K562 (cell line): ENCODE measurements around the gene CBFA2T3. TPM values are rescaled to one million over a fixed set of nuclear protein-coding genes. Genes with fewer than 3 reads are reported as not detected.
A peak's percentile ranks its signal among the peaks of the same experiment; 100 is the strongest.
"Not testable (repeated sequence)": the region's sequence is repeated elsewhere in the genome, so short reads cannot be mapped to it uniquely, and the experiment has no call there.

Experiments used
- ATAC-seq: fragments of 200-7000 bp; cut with Tn5 transposase; 3 replicates; pipeline ENCODE4 v1.9.1; 2020; ENCODE audit warnings: moderate library complexity
- BruUV-seq: library from RNA; stranded (reverse); fragments of 400-500 nt; replicated peaks from 2 replicates; lab custom pipeline; 2021; lab: Mats Ljungman, UMichigan
- CTCF ChIA-PET: fragments of 300-600 bp; formaldehyde crosslinking; extraction: SDS; loops from one replicate; lab custom pipeline; 2021; ENCODE audit warnings: low intra/inter-chr PET ratio; lab: Yijun Ruan, JAX
- POLR2A ChIA-PET: fragments of 300-600, 350-650 bp; sonication (Branson Sonifier 250); formaldehyde crosslinking; extraction: SDS; loops from one replicate; lab custom pipeline; 2021; ENCODE audit warnings: antibody characterized with exemption, inconsistent platforms; lab: Yijun Ruan, JAX
- DNase-seq, 4 experiments: peaks; one replicate each; pipeline versions ENCODE4 v3.0.0 to v3.0.0-alpha.2; 2011 to 2018; ENCODE audit warnings: low spot score in 3 of 4, mixed read lengths in 3 of 4; ENCODE audit errors: extremely low read depth in 1 of 4
- FAIRE-seq: peaks from 2 replicates; lab custom pipeline; 2011; peaks lifted over from hg19 to GRCh38; lab: Jason Lieb, UNC
- H2AFZ ChIP-seq: 2 replicates; pipeline ENCODE4 v1.6.0; 2011; ENCODE audit warnings: low read depth, low read length, control low read depth, inconsistent platforms
- H3K27ac ChIP-seq: fragments of 200-600 bp; 3 replicates; pipeline ENCODE4 v1.8.0; 2011; ENCODE audit warnings: low read depth, mild to moderate bottlenecking, control low read depth, inconsistent platforms, low read length, moderate library complexity, mixed read lengths; ENCODE audit errors: extremely low read depth
- H3K27me3 ChIP-seq, 2 experiments: fragments of 300-600 bp in 1 of 2; 2 replicates in 1 of 2; 3 replicates in 1 of 2; pipeline versions ENCODE4 v1.6.0 to v1.8.0; 2011; ENCODE audit warnings: inconsistent platforms in 2 of 2, low read length in 2 of 2, mild to moderate bottlenecking in 1 of 2, mixed read lengths in 1 of 2, moderate library complexity in 1 of 2; ENCODE audit not compliant: control insufficient read depth in 2 of 2, insufficient read depth in 2 of 2
- H3K36me3 ChIP-seq: fragments of 300-600 bp; 3 replicates; pipeline ENCODE4 v1.8.0; 2011; ENCODE audit warnings: mild to moderate bottlenecking, low read length, inconsistent platforms; ENCODE audit not compliant: control insufficient read depth, insufficient read depth
- H3K4me1 ChIP-seq, 2 experiments: fragments of 200-600 bp in 1 of 2; replicated peaks in 1 of 2; 2 replicates in 1 of 2; 3 replicates in 1 of 2; pipeline versions ENCODE4 v1.5.1 to v1.8.0; 2011; ENCODE audit warnings: inconsistent platforms in 2 of 2, low read length in 2 of 2, mild to moderate bottlenecking in 1 of 2, mixed read lengths in 1 of 2, moderate library complexity in 1 of 2; ENCODE audit not compliant: control insufficient read depth in 2 of 2, insufficient read depth in 2 of 2
- H3K4me2 ChIP-seq: 2 replicates; pipeline ENCODE4 v1.6.1; 2011; ENCODE audit warnings: low read length, control low read depth, inconsistent platforms, mixed read lengths; ENCODE audit not compliant: insufficient read depth
- H3K4me3 ChIP-seq: fragments of 200-600 bp; sonication (generic), shearing (Covaris generic); 2 replicates; pipeline ENCODE4 v1.5.1; 2016; ENCODE audit warnings: control low read depth, inconsistent platforms
- H3K79me2 ChIP-seq: fragments of 200-600 bp; 3 replicates; pipeline ENCODE4 v1.8.0; 2011; ENCODE audit warnings: low read length, inconsistent platforms; ENCODE audit not compliant: control insufficient read depth, insufficient read depth
- H3K9ac ChIP-seq, 2 experiments: 2 replicates each; pipeline versions ENCODE4 v1.6.0 to v1.6.1; 2011; ENCODE audit warnings: low read depth in 2 of 2, low read length in 2 of 2, control low read depth in 1 of 2, inconsistent platforms in 1 of 2, mild to moderate bottlenecking in 1 of 2, mixed read lengths in 1 of 2; ENCODE audit not compliant: insufficient read depth in 1 of 2
- H3K9me1 ChIP-seq: one replicate; pipeline ENCODE4 v1.6.0; 2011; ENCODE audit warnings: inconsistent platforms, mild to moderate bottlenecking, low read length, moderate library complexity; ENCODE audit not compliant: control insufficient read depth, insufficient read depth
- H3K9me3 ChIP-seq: replicated peaks from 2 replicates; pipeline ENCODE4 v1.5.1; 2011; ENCODE audit warnings: low read depth, low read length, inconsistent platforms; ENCODE audit not compliant: control insufficient read depth, insufficient read depth
- H4K20me1 ChIP-seq: replicated peaks from 2 replicates; pipeline ENCODE4 v1.6.1; 2011; ENCODE audit warnings: low read length, inconsistent platforms, mixed read lengths; ENCODE audit not compliant: control insufficient read depth, insufficient read depth
- ELF4 ChIP-seq: fragments of 450-650 bp; formaldehyde crosslinking; IDR thresholded peaks from 2 replicates; pipeline ENCODE4 v1.4.0; 2022; ENCODE audit warnings: missing genetic modification characterization
- KDM1A ChIP-seq, 2 experiments: fragments of 450-650 bp; IDR thresholded peaks; 2 replicates each; pipeline ENCODE4 v1.6.1; 2016; ENCODE audit warnings: mild to moderate bottlenecking in 2 of 2
- PCBP1 ChIP-seq: fragments of 200-400 bp; formaldehyde crosslinking; IDR thresholded peaks from 2 replicates; pipeline ENCODE4 v1.6.1; 2018; ENCODE audit warnings: mild to moderate bottlenecking, low read depth, low read length; ENCODE audit not compliant: poor library complexity, severe bottlenecking
- XRCC5 ChIP-seq: fragments of 200-400 bp; formaldehyde crosslinking; IDR thresholded peaks from 2 replicates; pipeline ENCODE4 v1.6.1; 2017; ENCODE audit warnings: low read depth, mild to moderate bottlenecking, low read length
- WGBS: fragments of 100-300 bp; shearing (Covaris generic); methylation state at CpG from one replicate; pipeline ENCODE4 v1.1.6; 2016; ENCODE audit warnings: low coverage, mixed read lengths; ENCODE audit not compliant: insufficient coverage; ENCODE audit errors: missing lambda C conversion rate; 5-methylcytosine and 5-hydroxymethylcytosine counted together
- in situ Hi-C: fragments of 300-500 bp; cut with MboI; formaldehyde crosslinking; loops from 4 replicates; pipeline ENCODE4 v1.15.0; 2018; ENCODE audit warnings: inconsistent platforms, mixed read lengths
- intact Hi-C: fragments of 100-400 bp; cut with micrococcal nuclease; formaldehyde crosslinking; loops from 2 replicates; pipeline ENCODE4 v1.14.2; 2022
- polyA plus RNA-seq, 8 experiments: library from polyadenylated mRNA; depleted of rRNA in 4 of 8; stranded (reverse) in 5 of 8; unstranded in 3 of 8; fragments of >200 nt; fragmentation: Nextera tagmentation in 2 of 8; fragmentation: Illumina TruSeq in 1 of 8; extraction: Ambion mirVana in 2 of 8; extraction: Trizol in 1 of 8; gene quantifications; 2 replicates each; pipeline versions ENCODE4 v1.2.1 to v1.2.3, GENCODE V29; 2011 to 2014; ENCODE audit warnings: inconsistent platforms in 1 of 8, missing spikeins in 1 of 8
- total RNA-seq, 7 experiments: library from RNA; depleted of rRNA in 6 of 7; stranded (reverse); fragments of >200 nt in 6 of 7; fragmentation: Illumina TruSeq in 2 of 7; extraction: Trizol in 2 of 7; gene quantifications; 2 replicates each; pipeline versions ENCODE4 v1.2.1 to v1.2.3, GENCODE V29; 2011 to 2021; ENCODE audit warnings: low replicate concordance in 1 of 7
- TF ChIP-seq, protein P1 (sequence below): sonication (generic); formaldehyde crosslinking; IDR thresholded peaks from 2 replicates; pipeline ENCODE4 v1.8.0; 2023; ENCODE audit warnings: mild to moderate bottlenecking, missing genetic modification reagents
- TF ChIP-seq, protein P2 (sequence below): fragments of 450-650 bp; IDR thresholded peaks from one replicate; pipeline ENCODE4 v1.6.1; 2018; ENCODE audit warnings: mild to moderate bottlenecking, moderate library complexity; ENCODE audit not compliant: partially characterized antibody

Gene CBFA2T3
- total and polyA plus RNA-seq, 9 of the 15 experiments (the other 6 are each of a cell fraction or from before 2014, with no cell fraction given), result 2.3 to 145 (median 6.7) TPM

DNA sequence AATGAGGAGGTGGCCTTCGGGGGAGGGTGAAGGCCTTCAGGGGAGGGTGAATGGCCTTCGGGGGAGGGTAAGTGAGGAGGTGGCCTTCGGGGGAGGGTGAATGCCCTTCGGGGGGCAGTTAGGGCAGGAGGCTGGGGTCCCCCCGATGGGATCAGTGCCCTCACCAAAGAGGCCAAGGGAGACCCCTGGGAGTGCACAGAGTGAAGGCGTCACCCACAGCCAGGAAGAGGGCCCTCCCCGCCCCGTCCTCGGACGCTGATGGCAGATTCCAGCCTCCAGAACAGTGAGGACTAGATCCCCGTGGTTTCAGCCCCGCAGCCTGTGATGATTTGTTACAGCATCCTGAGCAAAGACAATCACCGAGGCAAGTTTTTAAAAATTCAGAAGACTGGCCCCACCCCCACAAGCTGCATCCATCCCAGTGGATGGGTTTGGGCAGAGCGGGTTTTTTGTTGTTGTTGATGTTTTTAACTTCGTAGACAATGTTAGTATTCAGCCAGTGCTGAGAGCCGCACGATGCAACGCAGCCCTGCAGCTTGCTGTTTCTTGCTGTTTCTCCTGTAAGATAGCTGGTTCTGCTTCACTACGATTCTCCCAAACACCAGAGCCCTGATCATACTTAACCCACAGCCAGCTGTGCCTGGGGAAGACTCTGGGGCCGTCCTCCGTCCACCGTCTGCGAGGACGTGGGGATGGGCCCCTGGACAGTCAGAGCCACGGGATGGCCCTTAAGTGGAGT lies 40.7 kb upstream of the CBFA2T3 start:
- H3K4me3 ChIP-seq, result no peak overlapping the region
- peaks cover 0 to 12% of the 10 kb centered on the region in 2 experiments; a peak in 3 of 5 replicates for H3K27me3 ChIP-seq
- H3K79me2 ChIP-seq, result 0 out of 3 replicates have a peak, but pooled peaks cover 5% of the 10 kb centered on the region
- BruUV-seq, result no TSS peak
- peaks cover 14 to 72% of the 10 kb centered on the region in 2 experiments for H3K4me1 ChIP-seq
- intact Hi-C loops, result no loop called here
- H3K4me2 ChIP-seq, result no peak overlapping the region
- ATAC-seq (no peak), FAIRE-seq (no peak), DNase-seq (no peak)
- TF ChIP-seq XRCC5 (no peak), ELF4 (CRISPR knock-in tag) (no peak), KDM1A (IDR thresholded peaks at IDR 0.05) (peak in 1 of 2 experiments; percentile 8; a peak in 1 of 4 replicates), PCBP1 (no peak)
- TF ChIP-seq, protein P1, sequence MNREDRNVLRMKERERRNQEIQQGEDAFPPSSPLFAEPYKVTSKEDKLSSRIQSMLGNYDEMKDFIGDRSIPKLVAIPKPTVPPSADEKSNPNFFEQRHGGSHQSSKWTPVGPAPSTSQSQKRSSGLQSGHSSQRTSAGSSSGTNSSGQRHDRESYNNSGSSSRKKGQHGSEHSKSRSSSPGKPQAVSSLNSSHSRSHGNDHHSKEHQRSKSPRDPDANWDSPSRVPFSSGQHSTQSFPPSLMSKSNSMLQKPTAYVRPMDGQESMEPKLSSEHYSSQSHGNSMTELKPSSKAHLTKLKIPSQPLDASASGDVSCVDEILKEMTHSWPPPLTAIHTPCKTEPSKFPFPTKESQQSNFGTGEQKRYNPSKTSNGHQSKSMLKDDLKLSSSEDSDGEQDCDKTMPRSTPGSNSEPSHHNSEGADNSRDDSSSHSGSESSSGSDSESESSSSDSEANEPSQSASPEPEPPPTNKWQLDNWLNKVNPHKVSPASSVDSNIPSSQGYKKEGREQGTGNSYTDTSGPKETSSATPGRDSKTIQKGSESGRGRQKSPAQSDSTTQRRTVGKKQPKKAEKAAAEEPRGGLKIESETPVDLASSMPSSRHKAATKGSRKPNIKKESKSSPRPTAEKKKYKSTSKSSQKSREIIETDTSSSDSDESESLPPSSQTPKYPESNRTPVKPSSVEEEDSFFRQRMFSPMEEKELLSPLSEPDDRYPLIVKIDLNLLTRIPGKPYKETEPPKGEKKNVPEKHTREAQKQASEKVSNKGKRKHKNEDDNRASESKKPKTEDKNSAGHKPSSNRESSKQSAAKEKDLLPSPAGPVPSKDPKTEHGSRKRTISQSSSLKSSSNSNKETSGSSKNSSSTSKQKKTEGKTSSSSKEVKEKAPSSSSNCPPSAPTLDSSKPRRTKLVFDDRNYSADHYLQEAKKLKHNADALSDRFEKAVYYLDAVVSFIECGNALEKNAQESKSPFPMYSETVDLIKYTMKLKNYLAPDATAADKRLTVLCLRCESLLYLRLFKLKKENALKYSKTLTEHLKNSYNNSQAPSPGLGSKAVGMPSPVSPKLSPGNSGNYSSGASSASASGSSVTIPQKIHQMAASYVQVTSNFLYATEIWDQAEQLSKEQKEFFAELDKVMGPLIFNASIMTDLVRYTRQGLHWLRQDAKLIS (CRISPR knock-in tag), result no peak
- TF ChIP-seq, protein P2, sequence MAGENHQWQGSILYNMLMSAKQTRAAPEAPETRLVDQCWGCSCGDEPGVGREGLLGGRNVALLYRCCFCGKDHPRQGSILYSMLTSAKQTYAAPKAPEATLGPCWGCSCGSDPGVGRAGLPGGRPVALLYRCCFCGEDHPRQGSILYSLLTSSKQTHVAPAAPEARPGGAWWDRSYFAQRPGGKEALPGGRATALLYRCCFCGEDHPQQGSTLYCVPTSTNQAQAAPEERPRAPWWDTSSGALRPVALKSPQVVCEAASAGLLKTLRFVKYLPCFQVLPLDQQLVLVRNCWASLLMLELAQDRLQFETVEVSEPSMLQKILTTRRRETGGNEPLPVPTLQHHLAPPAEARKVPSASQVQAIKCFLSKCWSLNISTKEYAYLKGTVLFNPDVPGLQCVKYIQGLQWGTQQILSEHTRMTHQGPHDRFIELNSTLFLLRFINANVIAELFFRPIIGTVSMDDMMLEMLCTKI, result no peak
- no peaks in the 10 kb centered on the region for H3K9me1 ChIP-seq
- ChIA-PET CTCF (no interaction called here), POLR2A (no interaction called here)
- H3K36me3 ChIP-seq, result no peaks in the 10 kb centered on the region
- peak overlapping the region in 1 of 2 experiments; percentile 67; a peak in 1 of 4 replicates for H3K9ac ChIP-seq
- no peak overlapping the region for H2AFZ ChIP-seq
- in situ Hi-C loops, result no loop called here
- no peak overlapping the region for H3K27ac ChIP-seq
- 44% methylated on average over 22 of the region's 25 CpGs for WGBS
- peaks cover 8% of the 10 kb centered on the region for H3K9me3 ChIP-seq
- no peaks in the 10 kb centered on the region; the same call in 1 of the 2 replicates for H4K20me1 ChIP-seq

DNA sequence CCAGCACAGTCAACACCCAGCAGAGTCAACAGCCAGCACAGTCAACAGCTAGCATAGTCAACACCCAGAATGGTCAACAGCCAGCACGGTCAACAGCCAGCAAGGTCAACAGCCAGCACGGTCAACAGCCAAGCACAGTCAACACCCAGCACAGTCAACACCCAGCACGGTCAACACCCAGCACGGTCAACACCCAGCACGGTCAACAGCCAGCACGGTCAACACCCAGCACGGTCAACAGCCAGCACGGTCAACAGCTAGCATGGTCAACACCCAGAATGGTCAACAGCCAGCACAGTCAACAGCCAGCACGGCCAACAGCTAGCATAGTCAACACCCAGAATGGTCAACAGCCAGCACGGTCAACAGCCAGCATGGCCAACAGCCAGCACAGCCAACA lies 39.6 kb upstream of the CBFA2T3 start:
- H2AFZ ChIP-seq, H3K9me1 ChIP-seq, H4K20me1 ChIP-seq, H3K27ac ChIP-seq, H3K9ac ChIP-seq, BruUV-seq, FAIRE-seq, H3K9me3 ChIP-seq, ATAC-seq, in situ Hi-C loops, H3K79me2 ChIP-seq, H3K4me3 ChIP-seq, intact Hi-C loops, H3K4me2 ChIP-seq, DNase-seq, H3K36me3 ChIP-seq, CTCF ChIA-PET: not testable (repeated sequence)
- POLR2A ChIA-PET, result interaction anchor here (1.3 kb wide), 1 partner anchor 10 kb away, joined by 3 read pairs; no protein-coding TSS in a partner anchor
- 66% methylated on average over 9 of the region's 10 CpGs for WGBS
- H3K27me3 ChIP-seq, result peaks cover 0 to 12% of the 10 kb centered on the region in 2 experiments; a peak in 3 of 5 replicates
- H3K4me1 ChIP-seq, result peaks cover 14 to 68% of the 10 kb centered on the region in 2 experiments
